Kidney (tissue), 14 donors: ENCODE measurements around the gene CERK. TPM values are rescaled to one million over a fixed set of nuclear protein-coding genes. Genes with fewer than 3 reads are reported as not detected.
A peak's percentile ranks its signal among the peaks of the same experiment; 100 is the strongest.

Source experiments
- DNase-seq, 5 donors: peaks; one replicate each; pipeline ENCODE4 v3.0.0-alpha.2; 2013 to 2020
- FAIRE-seq: peaks from 2 replicates; lab custom pipeline; 2012; peaks lifted over from hg19 to GRCh38; lab: Jason Lieb, UNC
- H3K27ac ChIP-seq, 2 donors: one replicate each; pipeline ENCODE4 v1.7.0; 2013; ENCODE audit warnings: low read depth in 2 of 2, low read length in 2 of 2, inconsistent platforms in 1 of 2
- H3K27me3 ChIP-seq: one replicate; pipeline ENCODE4 v1.7.1; 2013; ENCODE audit warnings: low read length, inconsistent platforms; ENCODE audit not compliant: control insufficient read depth, insufficient read depth
- H3K36me3 ChIP-seq, 3 donors: one replicate each; pipeline versions ENCODE4 v1.7.0 to v1.7.1; 2013; ENCODE audit warnings: low read length in 3 of 3, control low read depth in 1 of 3, inconsistent platforms in 1 of 3; ENCODE audit not compliant: insufficient read depth in 3 of 3, control insufficient read depth in 2 of 3
- H3K4me1 ChIP-seq, 3 donors: one replicate each; pipeline versions ENCODE4 v1.7.0 to v1.7.1; 2013; ENCODE audit warnings: low read length in 3 of 3, inconsistent platforms in 1 of 3, low read depth in 1 of 3; ENCODE audit not compliant: control insufficient read depth in 2 of 3, insufficient read depth in 2 of 3
- H3K4me3 ChIP-seq, 3 donors: one replicate each; pipeline versions ENCODE4 v1.7.0 to v1.8.1; 2013; ENCODE audit warnings: low read length in 3 of 3, control low read depth in 1 of 3, inconsistent platforms in 1 of 3
- H3K9ac ChIP-seq, 3 donors: one replicate each; pipeline versions ENCODE4 v1.7.0 to v1.7.1; 2013; ENCODE audit warnings: low read length in 3 of 3, control low read depth in 1 of 3, inconsistent platforms in 1 of 3
- H3K9me3 ChIP-seq, 3 donors: one replicate each; pipeline versions ENCODE4 v1.7.0 to v1.7.1; 2013; ENCODE audit warnings: low read length in 3 of 3, control low read depth in 1 of 3, inconsistent platforms in 1 of 3; ENCODE audit not compliant: control insufficient read depth in 2 of 3, insufficient read depth in 1 of 3
- intact Hi-C: fragments of 100-400 bp; cut with DNase I; formaldehyde crosslinking; loops from one replicate; pipeline ENCODE4 v1.11.1; 2022
- polyA plus RNA-seq: library from polyadenylated mRNA; stranded (reverse); fragments of 350-450 nt; fragmentation: Illumina TruSeq; extraction: RNeasy Lipid Tissue Mini Kit (QIAGEN cat#74804); gene quantifications from one replicate; pipeline ENCODE4 v1.2.3, GENCODE V29; 2014; ENCODE audit warnings: low read depth, low replicate concordance; ENCODE audit not compliant: insufficient read depth
- total RNA-seq: library from RNA; stranded (reverse); fragmentation: NEBNext Ultra II Directional; extraction: Animal tissue kit (Norgen Biotek cat#: 25700); gene quantifications from one replicate; pipeline ENCODE4 v1.2.1, GENCODE V29; 2021
- TF ChIP-seq, protein P1 (sequence below): IDR thresholded peaks from 3 replicates; pipeline ENCODE4 v1.5.1; 2012; ENCODE audit warnings: mild to moderate bottlenecking, moderate library complexity, borderline replicate concordance; ENCODE audit not compliant: insufficient read depth; ENCODE audit errors: extremely low read depth
- donor health status: control.
- donor health status: control.
- donor health status: control.
- donor health status: control.
- donor health status: control.
- donor health status: DM: yes; HTN: yes; CAD: no.
- donor health status: Normal renal cell carcinoma (clear cell type).

Gene CERK
- total and polyA plus RNA-seq, 2 donors from 2014 or later, result 21.6 to 28.2 TPM

DNA sequence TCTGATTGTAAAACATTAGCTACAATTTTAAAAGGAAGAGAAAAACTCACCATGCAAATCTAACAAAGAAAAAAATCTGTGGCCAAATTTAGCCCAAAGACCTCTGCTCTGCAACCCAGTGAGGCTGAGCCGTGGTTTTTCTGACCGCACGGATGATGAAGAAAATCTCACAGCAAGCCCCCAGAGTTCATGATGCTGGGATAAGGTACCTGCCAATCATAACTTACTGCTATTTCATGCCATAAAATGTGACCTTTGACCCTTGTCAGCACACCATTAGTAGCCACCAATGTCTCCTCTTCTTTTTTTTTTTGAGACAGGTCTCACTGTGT, 11.1 kb downstream of the CERK start:
- Histone ChIP-seq H3K27ac (no peak overlapping the region), H3K27me3 (no peaks in the 10 kb centered on the region), H3K9ac (no peak overlapping the region), H3K4me3 (no peak overlapping the region), H3K4me1 (peaks cover 0 to 42% (median 36%) of the 10 kb centered on the region in 3 donors), H3K9me3 (no peaks in the 10 kb centered on the region), H3K36me3 (no peaks in the 10 kb centered on the region)
- no peak for FAIRE-seq
- DNase-seq, result no peak
- TF ChIP-seq, protein P1, sequence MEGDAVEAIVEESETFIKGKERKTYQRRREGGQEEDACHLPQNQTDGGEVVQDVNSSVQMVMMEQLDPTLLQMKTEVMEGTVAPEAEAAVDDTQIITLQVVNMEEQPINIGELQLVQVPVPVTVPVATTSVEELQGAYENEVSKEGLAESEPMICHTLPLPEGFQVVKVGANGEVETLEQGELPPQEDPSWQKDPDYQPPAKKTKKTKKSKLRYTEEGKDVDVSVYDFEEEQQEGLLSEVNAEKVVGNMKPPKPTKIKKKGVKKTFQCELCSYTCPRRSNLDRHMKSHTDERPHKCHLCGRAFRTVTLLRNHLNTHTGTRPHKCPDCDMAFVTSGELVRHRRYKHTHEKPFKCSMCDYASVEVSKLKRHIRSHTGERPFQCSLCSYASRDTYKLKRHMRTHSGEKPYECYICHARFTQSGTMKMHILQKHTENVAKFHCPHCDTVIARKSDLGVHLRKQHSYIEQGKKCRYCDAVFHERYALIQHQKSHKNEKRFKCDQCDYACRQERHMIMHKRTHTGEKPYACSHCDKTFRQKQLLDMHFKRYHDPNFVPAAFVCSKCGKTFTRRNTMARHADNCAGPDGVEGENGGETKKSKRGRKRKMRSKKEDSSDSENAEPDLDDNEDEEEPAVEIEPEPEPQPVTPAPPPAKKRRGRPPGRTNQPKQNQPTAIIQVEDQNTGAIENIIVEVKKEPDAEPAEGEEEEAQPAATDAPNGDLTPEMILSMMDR, result no peak
- intact Hi-C loops, result no loop called here

GRCh38 chr22:46726066-46726985, 11.7 kb downstream of the CERK start:
- Histone ChIP-seq H3K9ac (peak overlapping the region in 1 of 3 donors; percentile 46), H3K27me3 (no peaks in the 10 kb centered on the region), H3K36me3 (peaks cover 0 to 2% (median 0%) of the 10 kb centered on the region in 3 donors), H3K9me3 (no peaks in the 10 kb centered on the region), H3K4me1 (peaks cover 0 to 36% (median 30%) of the 10 kb centered on the region in 3 donors), H3K27ac (peak overlapping the region in 1 of 2 donors; percentile 3), H3K4me3 (no peak overlapping the region)
- FAIRE-seq, result no peak
- TF ChIP-seq, protein P1, result no peak
- intact Hi-C loops, result no loop called here
- no peak for DNase-seq

GRCh38 chr22:46725096-46725495, 13.0 kb downstream of the CERK start:
- Histone ChIP-seq H3K27ac (no peak overlapping the region), H3K36me3 (peaks cover 1 to 2% (median 2%) of the 10 kb centered on the region in 3 donors), H3K4me1 (peaks cover 0 to 26% (median 18%) of the 10 kb centered on the region in 3 donors), H3K9ac (no peak overlapping the region), H3K4me3 (no peak overlapping the region), H3K27me3 (no peaks in the 10 kb centered on the region), H3K9me3 (no peaks in the 10 kb centered on the region)
- no peak for DNase-seq
- FAIRE-seq, result no peak
- TF ChIP-seq, protein P1, result no peak
- intact Hi-C loops, result no loop called here
